ENCODE measurements around the gene FOXN3.

GRCh38 chr14:89294872-89295271 is 122.2 kb downstream of the FOXN3 start:
- TF ChIP-seq POLR2A (IDR thresholded peaks at IDR 0.05; ENCODE audit: low read length): no peak
- TF ChIP-seq GATA1 (IDR thresholded peaks at IDR 0.05; ENCODE audit: low read depth, low read length): no peak

Measured in erythroblast (primary cell).